ENCODE measurements around the gene PCSK7.
"Not testable (repeated sequence)": the region's sequence is repeated elsewhere in the genome, so short reads cannot be mapped to it uniquely, and the experiment has no call there.

DNA sequence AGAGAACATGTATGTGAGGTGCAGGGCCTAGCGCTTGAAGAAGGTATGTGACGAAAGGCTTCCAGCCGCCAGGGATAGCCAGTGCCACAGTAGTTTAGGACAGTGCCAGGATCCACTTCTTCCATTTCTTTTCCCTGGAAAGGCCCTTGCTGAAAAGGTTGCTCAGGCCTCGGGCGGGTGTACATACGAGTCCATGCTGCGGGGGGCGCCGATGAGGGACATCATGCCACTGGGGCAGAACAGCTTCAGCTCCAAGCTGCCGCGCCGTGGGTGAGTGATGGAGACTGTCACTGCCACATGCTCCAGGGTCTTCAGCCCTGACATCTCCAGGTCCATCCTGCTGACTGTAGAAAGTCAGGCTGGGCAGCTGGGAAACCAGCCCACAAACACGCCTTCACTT lies 23.2 kb downstream of the PCSK7 start:
- TF ChIP-seq, protein P1, sequence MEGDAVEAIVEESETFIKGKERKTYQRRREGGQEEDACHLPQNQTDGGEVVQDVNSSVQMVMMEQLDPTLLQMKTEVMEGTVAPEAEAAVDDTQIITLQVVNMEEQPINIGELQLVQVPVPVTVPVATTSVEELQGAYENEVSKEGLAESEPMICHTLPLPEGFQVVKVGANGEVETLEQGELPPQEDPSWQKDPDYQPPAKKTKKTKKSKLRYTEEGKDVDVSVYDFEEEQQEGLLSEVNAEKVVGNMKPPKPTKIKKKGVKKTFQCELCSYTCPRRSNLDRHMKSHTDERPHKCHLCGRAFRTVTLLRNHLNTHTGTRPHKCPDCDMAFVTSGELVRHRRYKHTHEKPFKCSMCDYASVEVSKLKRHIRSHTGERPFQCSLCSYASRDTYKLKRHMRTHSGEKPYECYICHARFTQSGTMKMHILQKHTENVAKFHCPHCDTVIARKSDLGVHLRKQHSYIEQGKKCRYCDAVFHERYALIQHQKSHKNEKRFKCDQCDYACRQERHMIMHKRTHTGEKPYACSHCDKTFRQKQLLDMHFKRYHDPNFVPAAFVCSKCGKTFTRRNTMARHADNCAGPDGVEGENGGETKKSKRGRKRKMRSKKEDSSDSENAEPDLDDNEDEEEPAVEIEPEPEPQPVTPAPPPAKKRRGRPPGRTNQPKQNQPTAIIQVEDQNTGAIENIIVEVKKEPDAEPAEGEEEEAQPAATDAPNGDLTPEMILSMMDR (IDR thresholded peaks at IDR 0.05; ENCODE audit: low read depth, low read length, missing input control): not testable (repeated sequence)
- TF ChIP-seq, protein P2, sequence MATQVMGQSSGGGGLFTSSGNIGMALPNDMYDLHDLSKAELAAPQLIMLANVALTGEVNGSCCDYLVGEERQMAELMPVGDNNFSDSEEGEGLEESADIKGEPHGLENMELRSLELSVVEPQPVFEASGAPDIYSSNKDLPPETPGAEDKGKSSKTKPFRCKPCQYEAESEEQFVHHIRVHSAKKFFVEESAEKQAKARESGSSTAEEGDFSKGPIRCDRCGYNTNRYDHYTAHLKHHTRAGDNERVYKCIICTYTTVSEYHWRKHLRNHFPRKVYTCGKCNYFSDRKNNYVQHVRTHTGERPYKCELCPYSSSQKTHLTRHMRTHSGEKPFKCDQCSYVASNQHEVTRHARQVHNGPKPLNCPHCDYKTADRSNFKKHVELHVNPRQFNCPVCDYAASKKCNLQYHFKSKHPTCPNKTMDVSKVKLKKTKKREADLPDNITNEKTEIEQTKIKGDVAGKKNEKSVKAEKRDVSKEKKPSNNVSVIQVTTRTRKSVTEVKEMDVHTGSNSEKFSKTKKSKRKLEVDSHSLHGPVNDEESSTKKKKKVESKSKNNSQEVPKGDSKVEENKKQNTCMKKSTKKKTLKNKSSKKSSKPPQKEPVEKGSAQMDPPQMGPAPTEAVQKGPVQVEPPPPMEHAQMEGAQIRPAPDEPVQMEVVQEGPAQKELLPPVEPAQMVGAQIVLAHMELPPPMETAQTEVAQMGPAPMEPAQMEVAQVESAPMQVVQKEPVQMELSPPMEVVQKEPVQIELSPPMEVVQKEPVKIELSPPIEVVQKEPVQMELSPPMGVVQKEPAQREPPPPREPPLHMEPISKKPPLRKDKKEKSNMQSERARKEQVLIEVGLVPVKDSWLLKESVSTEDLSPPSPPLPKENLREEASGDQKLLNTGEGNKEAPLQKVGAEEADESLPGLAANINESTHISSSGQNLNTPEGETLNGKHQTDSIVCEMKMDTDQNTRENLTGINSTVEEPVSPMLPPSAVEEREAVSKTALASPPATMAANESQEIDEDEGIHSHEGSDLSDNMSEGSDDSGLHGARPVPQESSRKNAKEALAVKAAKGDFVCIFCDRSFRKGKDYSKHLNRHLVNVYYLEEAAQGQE (IDR thresholded peaks at IDR 0.05): not testable (repeated sequence)
- TF ChIP-seq EGR1 (IDR thresholded peaks at IDR 0.05; ENCODE audit: low read depth in 2 of 2); HNF4A (conservative IDR thresholded peaks at IDR 0.05): not testable (repeated sequence)
- TF ChIP-seq, protein P3, sequence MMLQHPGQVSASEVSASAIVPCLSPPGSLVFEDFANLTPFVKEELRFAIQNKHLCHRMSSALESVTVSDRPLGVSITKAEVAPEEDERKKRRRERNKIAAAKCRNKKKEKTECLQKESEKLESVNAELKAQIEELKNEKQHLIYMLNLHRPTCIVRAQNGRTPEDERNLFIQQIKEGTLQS (IDR thresholded peaks at IDR 0.05): not testable (repeated sequence)
